PC-9 (cell line): Measurements from ENCODE around the gene GPER1. TPM values are rescaled to one million over a fixed set of nuclear protein-coding genes. Genes with fewer than 3 reads are reported as not detected.

Experiments used
- BruUV-seq: library from RNA; stranded (reverse); fragments of 400-500 nt; replicated peaks from 2 replicates; lab custom pipeline; 2021; lab: Mats Ljungman, UMichigan
- CTCF ChIA-PET: fragments of 300-600 bp; sonication (Branson Sonifier 250); formaldehyde crosslinking; loops from one replicate; lab custom pipeline; 2022; ENCODE audit warnings: antibody characterized with exemption; lab: Charles Lee
- POLR2A ChIA-PET: fragments of 300-600 bp; sonication (Branson Sonifier 250); formaldehyde crosslinking; loops from one replicate; lab custom pipeline; 2022; ENCODE audit warnings: antibody characterized with exemption; ENCODE audit not compliant: unreplicated experiment; lab: Charles Lee
- DNase-seq, 2 experiments: peaks; one replicate each; pipeline versions ENCODE4 v3.0.0 to v3.0.0-alpha.2; 2015 to 2022; ENCODE audit warnings: mixed read lengths in 1 of 2
- H2AFZ ChIP-seq: fragments of 200-600 bp; sonication (generic); 2 replicates; pipeline ENCODE4 v1.8.1; 2017; ENCODE audit warnings: antibody characterized with exemption
- H3F3A ChIP-seq: fragments of 200-600 bp; sonication (generic); 2 replicates; pipeline ENCODE4 v1.8.1; 2017; ENCODE audit warnings: antibody characterized with exemption, mild to moderate bottlenecking, low read depth; ENCODE audit not compliant: insufficient read depth
- H3K27ac ChIP-seq: fragments of 200-600 bp; sonication (generic); 2 replicates; pipeline ENCODE4 v1.6.1; 2016; ENCODE audit warnings: mixed run types
- H3K27me3 ChIP-seq: fragments of 200-600 bp; sonication (generic); 2 replicates; pipeline ENCODE4 v1.6.1; 2016; ENCODE audit warnings: low read depth, mixed run types; ENCODE audit not compliant: insufficient read depth
- H3K36me3 ChIP-seq: fragments of 200-600 bp; sonication (generic); 2 replicates; pipeline ENCODE4 v1.6.1; 2016; ENCODE audit warnings: low read depth, mixed run types
- H3K4me1 ChIP-seq: fragments of 200-600 bp; sonication (generic); replicated peaks from 2 replicates; pipeline ENCODE4 v1.6.1; 2016; ENCODE audit warnings: mixed run types; ENCODE audit not compliant: insufficient read depth
- H3K4me2 ChIP-seq: fragments of 200-600 bp; sonication (generic); 2 replicates; pipeline ENCODE4 v1.6.1; 2017; ENCODE audit warnings: mixed run types
- H3K4me3 ChIP-seq: fragments of 200-600 bp; sonication (generic); 2 replicates; pipeline ENCODE4 v1.6.1; 2016; ENCODE audit warnings: mixed run types
- H3K79me2 ChIP-seq: fragments of 200-600 bp; sonication (generic); 2 replicates; pipeline ENCODE4 v1.6.1; 2017; ENCODE audit warnings: low read depth, mixed run types
- H3K9me2 ChIP-seq: fragments of 200-600 bp; sonication (generic); 2 replicates; pipeline ENCODE4 v1.8.1; 2017; ENCODE audit warnings: mild to moderate bottlenecking; ENCODE audit not compliant: insufficient read depth
- H3K9me3 ChIP-seq: fragments of 200-600 bp; sonication (generic); 2 replicates; pipeline ENCODE4 v1.8.1; 2016; ENCODE audit warnings: low read depth; ENCODE audit not compliant: insufficient read depth
- H4K20me1 ChIP-seq: fragments of 200-600 bp; sonication (generic); 2 replicates; pipeline ENCODE4 v1.8.1; 2017; ENCODE audit not compliant: insufficient read depth
- CTCF ChIP-seq: fragments of 200-600 bp; sonication (generic); conservative IDR thresholded peaks from 2 replicates; pipeline ENCODE4 v1.6.1; 2017; ENCODE audit warnings: mixed run types, antibody characterized with exemption, mild to moderate bottlenecking, moderate library complexity
- EZH2 ChIP-seq: fragments of 200-600 bp; sonication (generic); IDR thresholded peaks from 2 replicates; pipeline ENCODE4 v1.8.0; 2017; ENCODE audit warnings: antibody characterized with exemption, low read depth
- intact Hi-C: fragments of 100-400 bp; cut with micrococcal nuclease; formaldehyde crosslinking; loops from one replicate; pipeline ENCODE4 v1.10.0; 2022; ENCODE audit not compliant: unreplicated experiment
- total RNA-seq: library from RNA; stranded (reverse); gene quantifications from 2 replicates; pipeline ENCODE4 v1.2.3, GENCODE V29; 2021

The GPER1 gene
- total RNA-seq, 1 experiment from 2014 or later, result 0.37 TPM

DNA sequence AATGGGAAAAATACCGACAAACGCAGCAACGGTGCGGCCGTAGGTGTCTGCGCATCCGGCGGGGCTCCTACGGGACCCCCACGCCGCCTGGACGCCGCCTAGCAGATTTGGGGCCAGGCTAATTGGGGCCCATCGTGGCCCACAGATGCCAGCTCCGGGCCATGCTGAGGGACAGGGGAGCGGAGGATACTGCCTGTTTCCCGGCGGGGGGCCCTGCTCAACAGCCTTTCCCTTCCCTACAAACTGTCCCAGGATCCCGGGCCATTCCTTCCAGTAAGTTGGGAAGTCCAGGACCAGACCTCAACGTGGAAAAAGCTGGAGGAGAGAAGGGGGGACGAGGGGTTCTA, 21.7 kb upstream of the GPER1 start:
- no peak overlapping the region for H3K4me3 ChIP-seq

GRCh38 chr7:1068013-1068412, 19.9 kb upstream of the GPER1 start:
- no peaks in the 10 kb centered on the region for H3K27me3 ChIP-seq
- BruUV-seq, result no TSS peak
- H3F3A ChIP-seq, result peaks cover 19% of the 10 kb centered on the region
- POLR2A ChIA-PET, result no interaction called here
- CTCF ChIA-PET, result no interaction called here
- no peak for DNase-seq
- H3K9me3 ChIP-seq, result no peaks in the 10 kb centered on the region
- no peak overlapping the region for H3K4me2 ChIP-seq
- peaks cover 20% of the 10 kb centered on the region for H4K20me1 ChIP-seq
- no peaks in the 10 kb centered on the region for H3K9me2 ChIP-seq
- H3K27ac ChIP-seq, result no peak overlapping the region
- H3K4me3 ChIP-seq, result no peak overlapping the region
- intact Hi-C loops, result no loop called here
- H2AFZ ChIP-seq, result no peak overlapping the region
- H3K36me3 ChIP-seq, result no peaks in the 10 kb centered on the region
- TF ChIP-seq CTCF (no peak), EZH2 (no peak)
- no peaks in the 10 kb centered on the region for H3K4me1 ChIP-seq
- no peaks in the 10 kb centered on the region for H3K79me2 ChIP-seq

More for the DNA sequence above, 21.7 kb upstream of the GPER1 start:
- H3K27me3 ChIP-seq, result no peaks in the 10 kb centered on the region
- H3F3A ChIP-seq, result peaks cover 9% of the 10 kb centered on the region
- H3K36me3 ChIP-seq, result no peaks in the 10 kb centered on the region
- CTCF ChIA-PET, result interaction anchor here (0.5 to 2.3 kb wide), 6 partner anchors 21 to 164 kb away, joined by 3 to 25 read pairs (median 4); no protein-coding TSS in a partner anchor
- no peaks in the 10 kb centered on the region for H3K9me2 ChIP-seq
- no peaks in the 10 kb centered on the region for H3K79me2 ChIP-seq
- no peaks in the 10 kb centered on the region for H3K4me1 ChIP-seq
- H4K20me1 ChIP-seq, result peaks cover 20% of the 10 kb centered on the region
- BruUV-seq, result no TSS peak
- no peak for TF ChIP-seq CTCF
- TF ChIP-seq EZH2, result no peak
- no peak overlapping the region for H3K4me2 ChIP-seq
- H3K27ac ChIP-seq, result no peak overlapping the region
- no peak for DNase-seq
- H3K9me3 ChIP-seq, result no peaks in the 10 kb centered on the region
- intact Hi-C loops, result no loop called here
- POLR2A ChIA-PET, result interaction anchor here (1.3 kb wide), 1 partner anchor 73 kb away, joined by 4 read pairs; no protein-coding TSS in a partner anchor
- H2AFZ ChIP-seq, result no peak overlapping the region

GRCh38 chr7:1068619-1069018, 19.3 kb upstream of the GPER1 start:
- Histone ChIP-seq H3K9me2 (no peaks in the 10 kb centered on the region), H3K27ac (no peak overlapping the region), H3K27me3 (no peaks in the 10 kb centered on the region), H3F3A (peaks cover 23% of the 10 kb centered on the region), H2AFZ (no peak overlapping the region), H4K20me1 (peaks cover 20% of the 10 kb centered on the region), H3K9me3 (no peaks in the 10 kb centered on the region), H3K4me2 (no peak overlapping the region), H3K4me3 (no peak overlapping the region), H3K4me1 (no peaks in the 10 kb centered on the region), H3K36me3 (no peaks in the 10 kb centered on the region), H3K79me2 (no peaks in the 10 kb centered on the region)
- POLR2A ChIA-PET, result no interaction called here
- TF ChIP-seq CTCF (no peak), EZH2 (no peak)
- CTCF ChIA-PET, result interaction anchor here (0.7 kb wide), 1 partner anchor 279 kb away, joined by 6 read pairs; no protein-coding TSS in a partner anchor
- BruUV-seq, result no TSS peak
- intact Hi-C loops, result no loop called here
- DNase-seq, result no peak
